ENCODE data around the gene SKAP2. TPM values are rescaled to one million over a fixed set of nuclear protein-coding genes. Genes with fewer than 3 reads are reported as not detected.

SKAP2 gene
- polyA plus RNA-seq, 1 donor from 2014 or later: 3.6 TPM

GRCh38 chr7:26629696-26630095, 234.7 kb downstream of the SKAP2 start:
- no peak overlapping the region for H3K27ac ChIP-seq (ENCODE audit: low read length)
- no peaks in the 10 kb centered on the region for H3F3A ChIP-seq (ENCODE audit: insufficient read depth, low read length, poor library complexity, severe bottlenecking)
- no peak for TF ChIP-seq CTCF (IDR thresholded peaks at IDR 0.05; ENCODE audit: poor library complexity, severe bottlenecking)
- no peak for TF ChIP-seq EP300 (conservative IDR thresholded peaks at IDR 0.05; ENCODE audit: poor library complexity, severe bottlenecking)
- TF ChIP-seq TAF1 (IDR thresholded peaks at IDR 0.05; ENCODE audit: low read depth): no peak
- no peak for TF ChIP-seq RAD21 (conservative IDR thresholded peaks at IDR 0.05)
- TF ChIP-seq REST (IDR thresholded peaks at IDR 0.05; ENCODE audit: borderline replicate concordance): no peak
- TF ChIP-seq MXI1 (conservative IDR thresholded peaks at IDR 0.05; ENCODE audit: poor library complexity, severe bottlenecking): no peak
- no peak for TF ChIP-seq POLR2AphosphoS5 (IDR thresholded peaks at IDR 0.05)
- TF ChIP-seq SMC3 (conservative IDR thresholded peaks at IDR 0.05; ENCODE audit: poor library complexity): no peak
- TF ChIP-seq EZH2 (IDR thresholded peaks at IDR 0.05; ENCODE audit: borderline replicate concordance, insufficient read depth, low read length, poor library complexity, severe bottlenecking): no peak

GRCh38 chr7:26627891-26628341, 236.5 kb downstream of the SKAP2 start:
- no peaks in the 10 kb centered on the region for H4K20me1 ChIP-seq (ENCODE audit: insufficient read depth)
- no peak overlapping the region for H3K9ac ChIP-seq (ENCODE audit: low read length)
- H3K36me3 ChIP-seq (ENCODE audit: insufficient read depth, low read length): no peaks in the 10 kb centered on the region
- H3F3A ChIP-seq (ENCODE audit: insufficient read depth, low read length, poor library complexity, severe bottlenecking): no peaks in the 10 kb centered on the region
- H3K27ac ChIP-seq (ENCODE audit: low read length): no peak overlapping the region
- no peak overlapping the region for H3K4me3 ChIP-seq (ENCODE audit: low read length)
- no peaks in the 10 kb centered on the region for H3K79me2 ChIP-seq (replicated peaks; ENCODE audit: insufficient read depth, low read length)
- no peaks in the 10 kb centered on the region for H3K27me3 ChIP-seq (ENCODE audit: insufficient read depth, low read depth, low read length)
- H3K9me2 ChIP-seq (ENCODE audit: insufficient read depth, low read length): no peaks in the 10 kb centered on the region
- H3K4me2 ChIP-seq (ENCODE audit: low read length): no peak overlapping the region
- no peaks in the 10 kb centered on the region for H3K9me3 ChIP-seq (ENCODE audit: low read length)
- no peak overlapping the region for H2AFZ ChIP-seq (ENCODE audit: low read depth, low read length)
- TF ChIP-seq REST (IDR thresholded peaks at IDR 0.05; ENCODE audit: borderline replicate concordance): no peak
- TF ChIP-seq TAF1 (IDR thresholded peaks at IDR 0.05; ENCODE audit: low read depth): no peak
- TF ChIP-seq RAD21 (conservative IDR thresholded peaks at IDR 0.05): no peak
- no peak for TF ChIP-seq MXI1 (conservative IDR thresholded peaks at IDR 0.05; ENCODE audit: poor library complexity, severe bottlenecking)
- no peak for TF ChIP-seq CTCF (IDR thresholded peaks at IDR 0.05; ENCODE audit: poor library complexity, severe bottlenecking)
- TF ChIP-seq EZH2 (IDR thresholded peaks at IDR 0.05; ENCODE audit: borderline replicate concordance, insufficient read depth, low read length, poor library complexity, severe bottlenecking): no peak
- no peak for TF ChIP-seq EP300 (conservative IDR thresholded peaks at IDR 0.05; ENCODE audit: poor library complexity, severe bottlenecking)
- no peak for TF ChIP-seq SMC3 (conservative IDR thresholded peaks at IDR 0.05; ENCODE audit: poor library complexity)
- TF ChIP-seq POLR2AphosphoS5 (IDR thresholded peaks at IDR 0.05): no peak

More at GRCh38 chr7:26629696-26630095, 234.7 kb downstream of the SKAP2 start:
- Histone ChIP-seq H4K20me1 (ENCODE audit: insufficient read depth) (no peaks in the 10 kb centered on the region), H3K27me3 (ENCODE audit: insufficient read depth, low read depth, low read length) (no peaks in the 10 kb centered on the region), H3K79me2 (replicated peaks; ENCODE audit: insufficient read depth, low read length) (no peaks in the 10 kb centered on the region), H2AFZ (ENCODE audit: low read depth, low read length) (no peak overlapping the region), H3K9ac (ENCODE audit: low read length) (no peak overlapping the region), H3K4me2 (ENCODE audit: low read length) (no peak overlapping the region), H3K4me3 (ENCODE audit: low read length) (no peak overlapping the region), H3K9me3 (ENCODE audit: low read length) (no peaks in the 10 kb centered on the region), H3K36me3 (ENCODE audit: insufficient read depth, low read length) (no peaks in the 10 kb centered on the region), H3K9me2 (ENCODE audit: insufficient read depth, low read length) (no peaks in the 10 kb centered on the region)
